ENCODE measurements around the gene DHX58.

The DHX58 gene

GRCh38 chr17:42055496-42055895 lies 57.0 kb downstream of the DHX58 start:
- no peak for DNase-seq (ENCODE audit: low read depth in 2 of 2)

- no peak for DNase-seq (ENCODE audit: low read depth in 2 of 2)
These were observed 57.5 kb downstream of the DHX58 start for GRCh38 chr17:42055027-42055426.

GRCh38 chr17:42053731-42054500 lies 58.6 kb downstream of the DHX58 start:
- DNase-seq (ENCODE audit: low read depth in 2 of 2), result no peak

GRCh38 chr17:42052346-42052877 lies 60.1 kb downstream of the DHX58 start:
- DNase-seq (ENCODE audit: low read depth in 2 of 2), result no peak

GRCh38 chr17:42051645-42052044 lies 60.9 kb downstream of the DHX58 start:
- no peak for DNase-seq (ENCODE audit: low read depth in 2 of 2)

Data from stimulated activated CD8-positive, alpha-beta memory T cell treated with anti-CD3 and anti-CD28 coated beads, Interleukin-15, amount 100 ng/mL, for 48 hours (primary cell).